ENCODE data around the gene RPL10. TPM values are rescaled to one million over a fixed set of nuclear protein-coding genes. Genes with fewer than 3 reads are reported as not detected.

RPL10 gene
- total and polyA plus RNA-seq, 11 donors, result 1,381 to 5,995 (median 2,140) TPM

GRCh38 chrX:154419189-154419588, 21.0 kb downstream of the RPL10 start:
- TF ChIP-seq CTCF (IDR thresholded peaks at IDR 0.05), result no peak
- no peak for TF ChIP-seq POLR2A (IDR thresholded peaks at IDR 0.05)
- WGBS, 4 donors, result 78 to 94% (median 82%) methylated on average over 8 of the region's 8 CpGs

DNA sequence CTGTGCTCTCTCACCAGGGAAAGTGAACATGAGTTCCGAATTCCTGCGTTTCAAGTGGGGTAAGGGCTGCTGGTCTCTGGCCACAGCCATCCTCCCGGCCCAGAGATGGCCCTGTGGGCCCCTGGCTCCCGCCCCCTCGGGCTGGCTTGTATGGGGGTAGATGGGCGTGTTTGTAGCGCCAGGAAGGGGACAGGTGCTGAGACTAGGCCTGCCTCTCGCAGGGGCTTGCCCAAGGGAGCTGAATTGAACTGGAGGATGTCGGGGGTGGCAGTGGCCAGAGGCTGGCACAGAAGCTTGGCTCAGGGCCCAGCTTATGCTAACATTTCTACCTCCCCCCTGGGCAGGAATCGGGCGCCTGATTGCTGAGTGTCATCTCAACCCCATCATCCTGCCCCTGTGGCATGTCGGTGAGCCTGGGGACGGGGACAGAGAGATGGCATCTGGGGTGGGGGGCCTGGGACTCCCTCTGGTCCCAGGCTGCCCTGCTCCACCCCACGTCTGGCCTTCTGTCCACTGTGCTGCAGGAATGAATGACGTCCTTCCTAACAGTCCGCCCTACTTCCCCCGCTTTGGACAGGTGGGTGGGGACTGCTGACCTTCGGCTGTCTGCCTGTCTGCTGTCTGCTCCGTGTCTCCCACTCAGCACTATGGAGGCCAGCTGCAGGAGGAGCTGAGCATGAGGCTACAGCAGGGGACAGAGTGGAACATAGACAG, 21.7 kb downstream of the RPL10 start:
- Histone ChIP-seq H3K4me3 (peak overlapping the region in 8 of 12 donors; percentile 22 to 49 (median 32)), H3K27ac (peak overlapping the region; percentile 37 to 88 (median 70))
- WGBS, 4 donors, result 41 to 61% (median 48%) methylated on average over 11 to 19 of the region's 19 CpGs

More at GRCh38 chrX:154419189-154419588, 21.0 kb downstream of the RPL10 start:
- DNase-seq, result no peak
- Histone ChIP-seq H3K27me3 (no peaks in the 10 kb centered on the region), H3K4me3 (no peak overlapping the region), H3K27ac (peak overlapping the region in 9 of 12 donors; percentile 57 to 88 (median 76)), H3K4me1 (peaks cover 0 to 10% (median 0%) of the 10 kb centered on the region in 12 donors), H3K36me3 (peaks cover 0 to 7% (median 0%) of the 10 kb centered on the region in 9 donors), H3K9me3 (no peaks in the 10 kb centered on the region)
- intact Hi-C loops (cut with DNase I), result no loop called here
- ATAC-seq, result no peak

GRCh38 chrX:154420402-154420756, 22.2 kb downstream of the RPL10 start:
- peak in 3 of 4 donors; percentile 7 to 48 (median 43) for ATAC-seq
- DNase-seq, result no peak
- intact Hi-C loops (cut with DNase I), result no loop called here
- TF ChIP-seq POLR2A (IDR thresholded peaks at IDR 0.05) (no peak), CTCF (IDR thresholded peaks at IDR 0.05) (no peak)
- Histone ChIP-seq H3K4me1 (peaks cover 0 to 10% (median 0%) of the 10 kb centered on the region in 12 donors), H3K9me3 (no peaks in the 10 kb centered on the region), H3K27me3 (no peaks in the 10 kb centered on the region), H3K4me3 (peak overlapping the region in 9 of 12 donors; percentile 22 to 49 (median 29)), H3K36me3 (peaks cover 0 to 3% (median 0%) of the 10 kb centered on the region in 9 donors), H3K27ac (peak overlapping the region in 11 of 12 donors; percentile 11 to 88 (median 73))
- WGBS, 4 donors, result 37 to 80% (median 59%) methylated on average over 9 to 10 of the region's 10 CpGs

More for the DNA sequence above, 21.7 kb downstream of the RPL10 start:
- H3K4me1 ChIP-seq, result peaks cover 0 to 10% (median 0%) of the 10 kb centered on the region in 12 donors
- intact Hi-C loops (cut with DNase I), result no loop called here
- H3K27me3 ChIP-seq, result no peaks in the 10 kb centered on the region
- H3K36me3 ChIP-seq, result peaks cover 0 to 6% (median 0%) of the 10 kb centered on the region in 9 donors
- no peaks in the 10 kb centered on the region for H3K9me3 ChIP-seq
- no peak for TF ChIP-seq CTCF (IDR thresholded peaks at IDR 0.05)
- peak in 1 of 2 donors; percentile 31 for TF ChIP-seq POLR2A (IDR thresholded peaks at IDR 0.05)
- ATAC-seq, result peak; percentile 93 to 96 (median 94)
- peak in 4 of 5 donors; percentile 48 to 79 (median 66) for DNase-seq

- Histone ChIP-seq H3K36me3 (peaks cover 0 to 5% (median 0%) of the 10 kb centered on the region in 9 donors), H3K4me3 (peak overlapping the region in 2 of 12 donors; percentile 67 to 77), H3K27ac (peak overlapping the region in 3 of 12 donors; percentile 5 to 77 (median 55)), H3K9me3 (no peaks in the 10 kb centered on the region), H3K4me1 (peaks cover 0 to 28% (median 7%) of the 10 kb centered on the region in 12 donors), H3K27me3 (no peaks in the 10 kb centered on the region)
- ATAC-seq (no peak), DNase-seq (no peak)
- intact Hi-C loops (cut with DNase I), result no loop called here
- TF ChIP-seq POLR2A (IDR thresholded peaks at IDR 0.05) (no peak), CTCF (IDR thresholded peaks at IDR 0.05) (no peak)
- 82 to 86% (median 82%) methylated on average over 13 of the region's 13 CpGs for WGBS, 4 donors
Measured at GRCh38 chrX:154426916-154427770, 29.0 kb downstream of the RPL10 start.

Measured in heart left ventricle (tissue), 16 donors.